Mammary epithelial cell (primary cell): ENCODE results near the gene CCL2.

Source experiments
- CTCF ChIP-seq, 2 donors: IDR thresholded peaks in 1 of 2; conservative IDR thresholded peaks in 1 of 2; 2 replicates each; pipeline ENCODE4 v1.5.1; 2011 to 2012; ENCODE audit warnings: inconsistent platforms in 2 of 2, low read length in 2 of 2, mild to moderate bottlenecking in 2 of 2, control low read depth in 1 of 2, low read depth in 1 of 2; ENCODE audit not compliant: insufficient read depth in 1 of 2; ENCODE audit errors: extremely low read depth in 1 of 2
- EZH2 ChIP-seq: IDR thresholded peaks from 2 replicates; pipeline ENCODE4 v1.6.1; 2012; ENCODE audit warnings: low read length, inconsistent platforms, borderline replicate concordance

GRCh38 chr17:34234616-34235015, 20.5 kb upstream of the CCL2 start:
- no peak for TF ChIP-seq CTCF (conservative IDR thresholded peaks at IDR 0.05 in 1 of 2, IDR thresholded peaks at IDR 0.05 in 1 of 2; ENCODE audit: extremely low read depth in 1 of 2, insufficient read depth in 1 of 2, low read depth in 1 of 2, low read length in 2 of 2)
- no peak for TF ChIP-seq EZH2
